ENCODE measurements around the gene SLC7A5.
"Not testable (repeated sequence)": the region's sequence is repeated elsewhere in the genome, so short reads cannot be mapped to it uniquely, and the experiment has no call there.

Gene SLC7A5

GRCh38 chr16:87887931-87888330 lies 18.6 kb upstream of the SLC7A5 start:
- not testable (repeated sequence) for DNase-seq

DNA sequence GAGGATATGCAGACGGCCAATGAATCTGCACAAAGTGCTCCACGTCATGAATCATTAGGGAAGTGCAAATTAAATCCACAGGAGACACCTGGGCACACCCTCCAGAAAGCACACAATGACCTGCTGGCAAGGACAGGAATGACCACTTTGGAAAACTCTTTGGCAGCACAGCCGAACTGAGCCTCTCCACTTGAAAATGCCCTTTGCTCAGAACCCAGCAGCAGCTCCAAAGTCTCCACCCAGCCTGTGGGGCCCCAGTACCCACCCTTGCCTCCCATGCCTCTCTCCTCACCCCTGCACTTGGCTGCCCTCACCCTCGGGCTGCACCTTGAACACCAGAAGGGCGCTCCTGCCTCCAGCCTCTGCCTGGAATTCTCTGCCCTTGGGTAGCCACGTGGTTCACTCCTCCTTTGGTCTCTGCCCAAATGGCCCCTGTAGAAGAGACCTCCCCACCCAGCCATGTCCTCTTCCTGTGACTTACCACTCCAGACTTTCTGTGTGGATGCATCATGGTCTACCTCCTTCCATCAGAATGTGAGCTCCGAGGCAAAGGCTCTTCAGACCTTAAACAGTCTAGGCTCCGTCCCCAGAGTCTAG lies 16.2 kb upstream of the SLC7A5 start:
- DNase-seq: not testable (repeated sequence)

GRCh38 chr16:87882436-87883019 lies 13.2 kb upstream of the SLC7A5 start:
- no peak for DNase-seq

GRCh38 chr16:87881324-87882200 lies 12.3 kb upstream of the SLC7A5 start:
- peak; percentile 49 for DNase-seq

DNA sequence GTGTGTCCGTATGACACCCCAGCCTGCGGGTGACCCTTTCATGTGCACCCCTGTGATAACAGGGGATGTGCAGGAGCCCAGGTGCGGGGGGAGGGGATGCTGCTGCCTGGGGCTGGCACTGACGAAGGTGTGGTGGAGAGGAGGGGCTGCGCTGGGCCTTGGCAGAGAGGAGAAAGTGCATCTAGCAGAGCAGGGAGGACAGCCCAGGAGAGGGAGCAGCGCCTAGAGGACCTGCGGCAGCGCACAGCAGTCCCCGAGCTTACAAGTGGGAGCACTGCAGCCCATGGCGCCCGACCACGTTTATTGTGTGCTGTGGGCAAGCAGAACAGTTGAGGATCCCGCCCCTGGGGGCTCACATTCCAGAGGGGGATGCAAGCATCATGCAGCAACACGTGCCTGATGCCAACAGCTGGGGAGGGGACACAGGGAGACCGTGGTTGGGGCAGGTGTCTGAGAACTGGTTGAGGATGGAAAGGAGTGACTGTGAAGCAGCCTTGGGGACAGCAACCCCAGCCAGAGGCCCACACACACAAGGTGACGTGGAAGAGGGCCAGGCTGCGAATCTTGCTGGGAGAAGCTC lies 10.9 kb upstream of the SLC7A5 start:
- no peak for DNase-seq

GRCh38 chr16:87879411-87880013 lies 10.2 kb upstream of the SLC7A5 start:
- not testable (repeated sequence) for DNase-seq

DNA sequence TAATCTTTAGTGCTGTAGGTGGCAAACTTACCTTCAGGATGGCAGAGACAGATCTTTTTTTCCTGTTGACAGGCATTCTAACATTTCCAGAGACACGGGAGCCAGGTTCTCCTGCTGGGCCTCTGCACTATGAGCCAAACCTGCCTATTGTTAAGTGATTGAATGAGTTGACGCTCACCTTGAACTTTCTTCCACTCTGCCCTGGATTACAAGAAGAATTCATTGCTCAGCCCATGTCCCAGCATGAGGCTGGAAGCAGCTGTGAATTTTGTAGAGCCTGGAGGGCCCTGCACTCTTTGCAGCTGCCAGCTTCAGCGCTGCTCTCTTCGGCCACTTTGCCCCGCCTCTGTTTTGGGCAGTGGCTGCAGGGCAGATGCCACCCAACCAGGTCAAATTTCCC lies 9.4 kb upstream of the SLC7A5 start:
- DNase-seq: no peak

- DNase-seq: no peak
Observed at GRCh38 chr16:87877942-87878507, 8.7 kb upstream of the SLC7A5 start.

GRCh38 chr16:87874639-87875427 lies 5.5 kb upstream of the SLC7A5 start:
- no peak for DNase-seq

- DNase-seq: not testable (repeated sequence)
Observed at GRCh38 chr16:87870418-87871291, 1.3 kb upstream of the SLC7A5 start.

DNA sequence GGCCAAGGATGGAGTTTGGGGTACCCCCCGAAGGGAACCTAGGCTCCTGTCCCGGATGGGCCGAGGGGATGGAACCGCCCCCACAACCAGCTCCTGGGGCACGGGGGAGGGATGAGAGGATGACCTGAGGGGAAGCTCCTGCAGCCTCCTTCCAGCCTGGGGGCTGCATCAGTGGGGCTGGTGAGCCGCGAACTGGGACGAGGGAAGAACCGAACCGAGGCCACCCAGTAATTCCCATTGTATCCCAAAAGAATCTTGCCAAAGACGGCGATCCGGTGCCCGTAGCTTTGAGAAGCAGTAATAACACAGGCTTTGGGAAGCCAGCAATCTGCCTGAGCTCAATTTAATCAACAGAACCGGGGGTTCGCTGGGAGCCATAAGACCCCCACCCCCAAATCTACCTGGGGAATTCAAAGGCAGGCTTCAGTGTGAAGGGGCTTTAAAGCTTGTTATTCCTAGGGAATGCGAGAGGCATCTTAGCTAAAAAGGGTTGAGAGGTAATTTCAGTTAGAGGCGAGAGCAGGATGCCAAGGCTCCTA lies 641 bp upstream of the SLC7A5 start:
- not testable (repeated sequence) for DNase-seq

GRCh38 chr16:87868254-87869029 lies 865 bp downstream of the SLC7A5 start:
- not testable (repeated sequence) for DNase-seq

DNA sequence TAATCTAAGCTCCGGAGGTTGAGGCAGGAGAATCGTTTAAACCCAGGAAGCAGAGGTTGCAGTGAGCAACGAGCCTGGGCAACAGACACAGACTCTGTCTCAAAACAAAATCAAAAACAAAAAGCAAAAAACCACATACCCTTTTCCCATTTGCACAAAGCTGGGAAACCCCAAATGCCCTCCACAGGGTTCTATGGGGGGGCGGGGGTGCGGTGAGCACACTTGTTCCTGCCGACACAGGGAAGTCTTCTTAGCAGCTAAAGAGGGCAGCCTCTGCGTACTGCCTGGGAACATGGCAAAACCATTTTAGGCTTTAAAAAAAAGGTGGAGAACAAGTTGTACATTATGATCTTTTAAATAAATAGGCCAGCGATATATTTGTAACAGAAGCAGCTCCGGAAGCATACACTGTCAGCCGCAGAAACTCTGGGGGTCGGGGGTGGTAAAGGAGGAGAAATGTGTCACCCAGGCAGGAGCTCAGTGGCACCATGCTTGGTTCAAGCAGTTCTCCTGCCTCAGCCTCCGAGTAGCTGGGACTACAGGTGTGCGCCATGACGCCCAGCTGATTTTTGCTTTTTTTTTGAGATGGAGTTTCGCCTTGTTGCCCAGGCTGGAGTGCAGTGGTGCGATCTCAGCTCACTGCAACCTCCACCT lies 3.3 kb downstream of the SLC7A5 start:
- DNase-seq: not testable (repeated sequence)

- DNase-seq: peak; percentile 14
Observed at GRCh38 chr16:87864331-87864989, 4.8 kb downstream of the SLC7A5 start.

DNA sequence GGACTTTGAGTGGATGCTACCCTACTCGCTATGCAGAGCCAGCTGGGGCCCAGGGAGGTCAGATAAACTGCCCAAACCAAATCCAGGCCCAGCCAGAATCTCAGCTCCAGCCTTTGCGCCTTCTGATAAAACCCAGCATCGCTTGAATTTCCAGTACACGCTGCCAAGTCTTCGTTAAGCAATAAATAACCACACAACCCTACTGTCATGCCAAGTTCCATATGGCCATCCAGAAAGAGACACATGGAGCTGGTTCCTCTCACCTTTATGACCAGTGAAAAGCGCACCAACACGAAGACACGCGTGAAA lies 6.0 kb downstream of the SLC7A5 start:
- not testable (repeated sequence) for DNase-seq

GRCh38 chr16:87862597-87863326 lies 6.5 kb downstream of the SLC7A5 start:
- DNase-seq: not testable (repeated sequence)

GRCh38 chr16:87861300-87862099 lies 7.8 kb downstream of the SLC7A5 start:
- DNase-seq: not testable (repeated sequence)

Data from NCI-H1092 treated with DMSO at 0.1 percent for 48 hours (cell line).